ENCODE measurements around the gene DSC3.

GRCh38 chr18:31043709-31044108 is 1.2 kb upstream of the DSC3 start:
- TF ChIP-seq CTCF (IDR thresholded peaks at IDR 0.05): no peak
- no peak for TF ChIP-seq POLR2A (IDR thresholded peaks at IDR 0.05)
